ENCODE data around the gene MTLN.

The MTLN gene

DNA sequence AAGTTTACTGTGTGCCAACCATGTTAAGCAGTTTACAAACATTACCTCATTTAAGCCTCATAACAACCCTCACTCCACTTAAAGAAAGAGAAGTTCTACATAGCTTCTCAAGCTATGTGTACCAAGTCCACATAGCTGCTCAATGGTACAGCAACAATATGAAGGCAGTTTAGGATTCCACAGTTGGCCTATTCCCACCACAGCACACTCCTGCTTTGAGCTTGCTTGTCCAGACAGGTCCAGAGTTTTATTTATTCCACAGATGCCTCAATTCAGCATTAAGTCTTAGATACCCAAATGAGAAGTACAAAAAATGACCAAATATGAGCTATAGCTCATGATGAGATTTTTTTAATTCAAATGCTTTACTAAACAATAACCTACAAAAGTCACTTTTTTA, 32.3 kb downstream of the MTLN start:
- H3K36me3 ChIP-seq (ENCODE audit: control insufficient read depth, insufficient read depth, low read length) = no peaks in the 10 kb centered on the region
- no peaks in the 10 kb centered on the region for H3K9me3 ChIP-seq (ENCODE audit: control insufficient read depth, low read length)
- no peaks in the 10 kb centered on the region for H3K4me1 ChIP-seq (ENCODE audit: control insufficient read depth, insufficient read depth, low read length)
- H3K27me3 ChIP-seq (ENCODE audit: control insufficient read depth, insufficient read depth, low read length) = no peaks in the 10 kb centered on the region
- H3K9ac ChIP-seq (ENCODE audit: low read length) = no peak overlapping the region
- no peak overlapping the region for H3K4me3 ChIP-seq (ENCODE audit: low read length)

DNA sequence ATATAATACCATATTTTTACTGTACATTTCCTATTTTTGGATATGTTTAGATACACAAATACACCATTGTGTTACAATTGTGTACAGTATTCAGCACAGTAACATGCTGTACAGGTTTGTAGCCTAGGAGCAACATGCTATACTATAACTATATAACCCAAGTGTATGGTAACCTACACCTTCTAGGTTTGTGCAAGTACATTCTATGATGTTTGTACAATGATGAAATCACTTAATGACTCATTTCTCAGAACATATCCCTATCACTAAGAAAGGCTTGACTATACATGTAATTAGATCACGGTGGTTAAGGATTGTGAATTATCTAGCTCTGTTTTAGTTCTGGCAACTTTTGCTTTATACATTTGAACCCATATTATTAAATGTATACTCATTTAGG, 38.8 kb downstream of the MTLN start:
- H3K27me3 ChIP-seq (ENCODE audit: control insufficient read depth, insufficient read depth, low read length) = no peaks in the 10 kb centered on the region
- no peak overlapping the region for H3K4me3 ChIP-seq (ENCODE audit: low read length)
- H3K36me3 ChIP-seq (ENCODE audit: control insufficient read depth, insufficient read depth, low read length) = no peaks in the 10 kb centered on the region
- no peaks in the 10 kb centered on the region for H3K4me1 ChIP-seq (ENCODE audit: control insufficient read depth, insufficient read depth, low read length)
- H3K9me3 ChIP-seq (ENCODE audit: control insufficient read depth, low read length) = no peaks in the 10 kb centered on the region
- H3K9ac ChIP-seq (ENCODE audit: low read length) = peak overlapping the region; percentile 6

DNA sequence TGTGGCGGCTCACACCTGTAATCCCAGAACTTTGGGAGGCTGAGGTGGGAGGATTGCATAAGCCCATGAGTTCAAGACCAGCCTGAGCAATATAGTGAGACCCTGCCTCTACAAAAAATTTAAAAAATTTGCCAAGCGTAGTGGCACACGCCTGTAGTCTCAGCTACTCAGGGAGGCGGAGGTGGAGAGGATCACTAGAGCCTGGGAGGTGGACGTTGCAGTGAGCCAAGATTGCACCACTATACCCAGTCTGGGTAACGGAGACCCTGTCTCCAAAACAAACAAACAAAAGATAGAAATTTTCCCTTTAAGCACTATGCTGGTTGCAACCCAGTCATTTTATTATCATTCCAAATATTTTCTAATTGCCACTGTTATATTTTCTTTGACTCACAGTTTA, 39.8 kb downstream of the MTLN start:
- no peaks in the 10 kb centered on the region for H3K36me3 ChIP-seq (ENCODE audit: control insufficient read depth, insufficient read depth, low read length)
- H3K9me3 ChIP-seq (ENCODE audit: control insufficient read depth, low read length) = no peaks in the 10 kb centered on the region
- H3K4me3 ChIP-seq (ENCODE audit: low read length) = no peak overlapping the region
- H3K4me1 ChIP-seq (ENCODE audit: control insufficient read depth, insufficient read depth, low read length) = no peaks in the 10 kb centered on the region
- no peaks in the 10 kb centered on the region for H3K27me3 ChIP-seq (ENCODE audit: control insufficient read depth, insufficient read depth, low read length)
- H3K9ac ChIP-seq (ENCODE audit: low read length) = no peak overlapping the region

DNA sequence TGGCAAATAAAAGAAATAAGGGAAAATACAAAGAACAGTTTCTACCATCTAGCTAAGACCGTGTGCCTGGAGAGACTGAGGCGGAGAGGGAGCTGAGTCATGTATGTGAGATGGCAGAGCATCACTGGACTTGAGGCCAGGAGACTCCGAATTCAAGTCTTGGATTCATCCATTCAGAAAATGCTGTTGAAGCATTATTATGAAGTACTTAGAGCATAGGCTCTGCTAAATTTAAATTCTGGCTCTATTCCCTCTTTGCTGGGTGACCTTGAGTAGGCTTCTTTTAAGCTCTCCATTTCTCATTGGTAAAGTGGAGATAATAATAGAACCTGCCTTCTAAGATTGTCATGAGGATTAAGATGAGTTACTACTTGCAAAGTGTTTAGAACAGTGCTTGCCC, 42.2 kb downstream of the MTLN start:
- no peak overlapping the region for H3K4me3 ChIP-seq (ENCODE audit: low read length)
- no peak overlapping the region for H3K9ac ChIP-seq (ENCODE audit: low read length)
- H3K4me1 ChIP-seq (ENCODE audit: control insufficient read depth, insufficient read depth, low read length) = no peaks in the 10 kb centered on the region
- H3K27me3 ChIP-seq (ENCODE audit: control insufficient read depth, insufficient read depth, low read length) = no peaks in the 10 kb centered on the region
- no peaks in the 10 kb centered on the region for H3K36me3 ChIP-seq (ENCODE audit: control insufficient read depth, insufficient read depth, low read length)
- H3K9me3 ChIP-seq (ENCODE audit: control insufficient read depth, low read length) = no peaks in the 10 kb centered on the region

DNA sequence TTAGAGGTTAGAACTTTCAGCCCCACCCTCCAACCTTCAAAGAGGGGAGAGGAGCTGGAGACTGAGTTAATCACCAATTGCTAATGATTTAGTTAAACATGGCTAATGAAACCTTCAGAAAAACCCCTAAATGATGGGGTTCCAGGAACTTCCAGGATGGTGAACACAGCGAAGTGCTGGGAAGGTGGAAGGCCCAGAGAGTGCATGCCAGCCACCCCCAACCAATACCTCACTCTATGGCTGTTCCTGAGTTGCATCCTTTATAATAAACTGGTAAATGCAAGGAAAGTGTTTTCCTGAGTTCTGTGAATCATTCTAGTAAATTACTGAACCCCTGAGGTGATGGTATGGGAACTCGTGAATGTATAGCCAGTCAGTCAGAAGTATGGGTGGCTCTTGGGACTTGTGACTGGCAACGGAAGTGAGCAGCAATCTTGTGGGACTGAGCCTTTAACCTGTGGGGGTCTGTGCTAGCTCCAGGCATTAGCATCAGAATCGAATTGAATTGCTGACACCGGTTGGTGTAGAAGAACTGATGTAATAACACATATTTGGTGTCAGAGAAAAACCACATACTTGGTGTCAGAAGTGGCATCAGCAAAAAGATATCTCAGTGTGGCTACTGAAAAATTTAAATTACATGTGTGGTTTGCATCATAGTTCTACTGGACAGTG, 44.9 kb downstream of the MTLN start:
- H3K9ac ChIP-seq (ENCODE audit: low read length) = no peak overlapping the region
- no peaks in the 10 kb centered on the region for H3K36me3 ChIP-seq (ENCODE audit: control insufficient read depth, insufficient read depth, low read length)
- no peaks in the 10 kb centered on the region for H3K9me3 ChIP-seq (ENCODE audit: control insufficient read depth, low read length)
- no peak overlapping the region for H3K4me3 ChIP-seq (ENCODE audit: low read length)
- no peaks in the 10 kb centered on the region for H3K4me1 ChIP-seq (ENCODE audit: control insufficient read depth, insufficient read depth, low read length)
- H3K27me3 ChIP-seq (ENCODE audit: control insufficient read depth, insufficient read depth, low read length) = no peaks in the 10 kb centered on the region

DNA sequence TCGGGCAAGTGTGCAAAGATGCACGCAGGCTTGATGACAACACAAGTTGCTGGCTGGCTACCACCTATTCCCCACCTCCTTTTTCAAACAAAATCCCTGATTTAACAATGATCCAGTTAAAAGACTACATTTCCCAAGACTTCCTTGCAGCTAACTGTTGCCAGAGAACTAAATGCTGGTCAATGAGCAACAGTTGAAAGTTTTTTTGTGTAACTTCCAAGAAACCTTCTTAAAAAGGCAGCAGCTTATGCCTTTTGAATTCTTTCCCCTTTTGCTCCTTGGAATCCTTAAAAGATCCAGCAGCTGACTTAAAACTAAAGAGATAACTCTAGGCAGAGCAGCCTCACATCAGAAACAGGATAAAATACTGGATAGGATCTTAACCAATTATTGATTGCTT, 46.1 kb downstream of the MTLN start:
- Histone ChIP-seq H3K9ac (ENCODE audit: low read length) (no peak overlapping the region), H3K4me1 (ENCODE audit: control insufficient read depth, insufficient read depth, low read length) (no peaks in the 10 kb centered on the region), H3K36me3 (ENCODE audit: control insufficient read depth, insufficient read depth, low read length) (no peaks in the 10 kb centered on the region), H3K4me3 (ENCODE audit: low read length) (no peak overlapping the region), H3K9me3 (ENCODE audit: control insufficient read depth, low read length) (no peaks in the 10 kb centered on the region), H3K27me3 (ENCODE audit: control insufficient read depth, insufficient read depth, low read length) (no peaks in the 10 kb centered on the region)
